Effector memory CD4-positive, alpha-beta T cell (primary cell): ENCODE data around the gene PLEKHM3.

ENCODE experiments used
- DNase-seq, 3 donors: peaks; one replicate each; pipeline ENCODE4 v3.0.0-alpha.2; 2020
- H3K27ac ChIP-seq: 2 replicates; pipeline ENCODE4 v1.7.0; 2013; ENCODE audit warnings: mild to moderate bottlenecking, low read length, moderate library complexity; ENCODE audit not compliant: insufficient read depth, poor library complexity, severe bottlenecking
- H3K27me3 ChIP-seq: replicated peaks from 2 replicates; pipeline ENCODE4 v1.7.0; 2013; ENCODE audit warnings: mild to moderate bottlenecking, low read length; ENCODE audit not compliant: insufficient read depth, control insufficient read depth, poor library complexity, severe bottlenecking
- H3K36me3 ChIP-seq: 2 replicates; pipeline ENCODE4 v1.7.0; 2013; ENCODE audit warnings: mild to moderate bottlenecking, low read length, moderate library complexity; ENCODE audit not compliant: control insufficient read depth, insufficient read depth
- H3K4me1 ChIP-seq: 2 replicates; pipeline ENCODE4 v1.7.0; 2013; ENCODE audit warnings: low read length, mild to moderate bottlenecking; ENCODE audit not compliant: control insufficient read depth, insufficient read depth, poor library complexity, severe bottlenecking
- H3K4me3 ChIP-seq: 2 replicates; pipeline ENCODE4 v1.7.0; 2013; ENCODE audit warnings: low read length, low read depth, mild to moderate bottlenecking; ENCODE audit not compliant: insufficient read depth, poor library complexity, severe bottlenecking
- H3K9me3 ChIP-seq: 2 replicates; pipeline ENCODE4 v1.7.0; 2013; ENCODE audit warnings: mild to moderate bottlenecking, low read length, moderate library complexity; ENCODE audit not compliant: control insufficient read depth

Gene PLEKHM3

DNA sequence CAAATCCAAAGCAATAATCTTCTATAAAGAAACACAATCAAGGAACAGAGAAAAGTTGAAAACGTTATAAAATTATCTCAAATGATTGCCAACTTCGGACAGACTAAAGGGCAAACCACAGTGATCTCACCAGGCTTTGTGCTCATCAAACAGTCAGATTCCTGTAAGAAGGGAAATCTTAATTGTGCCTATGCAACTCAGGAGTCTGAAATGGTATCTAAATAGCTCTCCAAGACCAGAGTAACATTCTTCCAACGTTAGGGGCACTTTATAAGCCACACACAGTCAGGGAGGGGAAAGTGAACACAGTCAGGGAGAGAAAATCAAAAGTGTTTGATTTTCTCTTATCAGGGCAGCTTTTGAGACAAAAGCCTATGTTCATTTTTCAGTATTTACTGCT, 29.4 kb downstream of the PLEKHM3 start:
- Histone ChIP-seq H3K4me3 (no peak overlapping the region), H3K36me3 (peaks cover 11% of the 10 kb centered on the region), H3K4me1 (no peaks in the 10 kb centered on the region), H3K9me3 (no peaks in the 10 kb centered on the region), H3K27ac (no peak overlapping the region), H3K27me3 (no peaks in the 10 kb centered on the region)
- DNase-seq = no peak

DNA sequence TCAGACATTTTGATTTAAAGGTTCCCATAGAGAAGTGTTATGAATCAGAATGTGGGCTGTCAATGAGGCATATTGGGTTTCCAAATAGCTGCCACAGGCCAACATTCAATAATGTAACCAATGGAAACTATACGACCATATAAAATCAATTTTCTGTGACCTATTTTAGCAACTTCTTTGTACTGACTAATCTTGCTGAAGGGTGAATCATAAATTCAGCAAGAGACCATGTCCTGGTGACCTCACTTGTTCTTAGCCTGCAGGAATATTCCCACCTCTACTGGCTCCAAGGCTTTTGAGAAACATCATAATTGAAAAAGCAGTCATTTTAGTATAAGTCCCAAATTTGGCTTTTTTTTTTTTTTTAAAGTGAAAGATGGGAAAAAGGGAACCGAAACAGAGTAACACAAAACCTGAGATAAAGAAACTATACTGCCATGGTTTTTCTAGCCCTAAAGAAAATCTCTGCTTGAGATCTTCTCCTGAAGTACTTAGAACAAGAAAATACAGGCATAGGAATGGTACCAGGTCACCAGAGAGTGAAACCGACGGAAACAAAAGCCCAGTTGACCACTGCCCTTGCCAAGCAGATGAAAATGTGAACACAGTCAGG, 32.1 kb downstream of the PLEKHM3 start:
- no peak overlapping the region for H3K4me3 ChIP-seq
- no peak overlapping the region for H3K27ac ChIP-seq
- no peaks in the 10 kb centered on the region for H3K9me3 ChIP-seq
- no peaks in the 10 kb centered on the region for H3K27me3 ChIP-seq
- H3K36me3 ChIP-seq = no peaks in the 10 kb centered on the region
- no peak for DNase-seq
- no peaks in the 10 kb centered on the region for H3K4me1 ChIP-seq

DNA sequence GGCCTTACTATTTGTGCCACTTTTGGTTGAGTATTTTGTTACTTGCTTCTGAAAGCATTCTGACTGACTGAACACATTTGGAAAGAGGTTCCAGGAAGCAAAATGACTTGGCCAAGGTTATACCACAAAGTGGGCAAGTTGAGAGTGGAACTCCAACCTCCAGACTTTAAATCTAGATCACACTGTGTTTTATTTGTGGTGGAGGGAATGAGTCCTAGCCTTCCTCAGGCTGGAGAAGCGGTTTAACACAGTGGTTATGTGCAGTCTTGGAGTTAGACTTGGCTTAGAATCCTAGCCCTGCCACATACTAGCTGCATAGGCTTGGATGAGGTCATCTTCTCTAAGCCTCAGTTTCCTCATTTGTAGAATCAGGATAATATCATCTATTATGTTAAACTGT, 33.4 kb downstream of the PLEKHM3 start:
- H3K36me3 ChIP-seq = no peaks in the 10 kb centered on the region
- H3K4me3 ChIP-seq = no peak overlapping the region
- no peaks in the 10 kb centered on the region for H3K27me3 ChIP-seq
- no peaks in the 10 kb centered on the region for H3K4me1 ChIP-seq
- no peak for DNase-seq
- H3K9me3 ChIP-seq = no peaks in the 10 kb centered on the region
- no peak overlapping the region for H3K27ac ChIP-seq

DNA sequence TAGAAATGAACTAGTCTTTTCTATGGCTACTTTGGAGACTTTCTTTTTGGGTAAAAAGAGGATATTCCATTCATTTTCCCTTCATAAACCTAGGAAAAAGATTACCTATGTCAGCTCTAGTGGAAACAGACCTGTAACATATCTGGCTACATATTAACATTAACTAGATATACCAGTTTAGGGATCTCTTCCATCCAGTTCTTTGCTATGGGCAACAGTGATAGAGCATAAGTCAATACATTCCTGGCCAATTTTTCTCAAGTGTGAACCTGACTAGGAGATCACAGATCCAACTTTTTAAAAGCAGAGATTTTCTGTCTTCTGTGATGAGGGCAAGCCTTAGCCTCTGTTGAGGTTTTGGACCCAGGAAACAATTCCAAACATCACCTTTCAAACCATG, 34.5 kb downstream of the PLEKHM3 start:
- no peaks in the 10 kb centered on the region for H3K4me1 ChIP-seq
- H3K27me3 ChIP-seq = no peaks in the 10 kb centered on the region
- DNase-seq = no peak
- no peak overlapping the region for H3K4me3 ChIP-seq
- H3K27ac ChIP-seq = no peak overlapping the region
- H3K36me3 ChIP-seq = no peaks in the 10 kb centered on the region
- no peaks in the 10 kb centered on the region for H3K9me3 ChIP-seq

DNA sequence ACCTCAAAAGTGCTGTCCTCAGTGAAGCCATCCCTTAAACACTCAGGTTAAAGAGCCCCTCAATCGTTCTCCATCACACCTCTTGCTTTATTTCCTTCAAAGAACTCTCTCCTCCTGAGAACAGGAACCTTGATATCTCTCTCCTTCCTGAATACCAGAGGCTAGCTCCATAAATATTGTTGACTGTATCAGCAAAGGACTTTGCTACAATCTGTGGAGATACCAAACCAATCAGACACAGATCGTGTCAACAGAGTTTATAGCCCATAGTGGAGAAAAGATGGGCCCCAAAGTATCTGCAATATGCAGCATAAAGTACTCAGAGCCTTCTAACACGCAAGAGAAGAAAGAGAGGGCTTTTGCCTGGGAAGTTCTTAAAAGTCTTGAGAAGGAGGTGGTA, 36.4 kb downstream of the PLEKHM3 start:
- Histone ChIP-seq H3K4me1 (no peaks in the 10 kb centered on the region), H3K27ac (no peak overlapping the region), H3K36me3 (no peaks in the 10 kb centered on the region), H3K4me3 (no peak overlapping the region), H3K27me3 (no peaks in the 10 kb centered on the region), H3K9me3 (no peaks in the 10 kb centered on the region)
- no peak for DNase-seq

DNA sequence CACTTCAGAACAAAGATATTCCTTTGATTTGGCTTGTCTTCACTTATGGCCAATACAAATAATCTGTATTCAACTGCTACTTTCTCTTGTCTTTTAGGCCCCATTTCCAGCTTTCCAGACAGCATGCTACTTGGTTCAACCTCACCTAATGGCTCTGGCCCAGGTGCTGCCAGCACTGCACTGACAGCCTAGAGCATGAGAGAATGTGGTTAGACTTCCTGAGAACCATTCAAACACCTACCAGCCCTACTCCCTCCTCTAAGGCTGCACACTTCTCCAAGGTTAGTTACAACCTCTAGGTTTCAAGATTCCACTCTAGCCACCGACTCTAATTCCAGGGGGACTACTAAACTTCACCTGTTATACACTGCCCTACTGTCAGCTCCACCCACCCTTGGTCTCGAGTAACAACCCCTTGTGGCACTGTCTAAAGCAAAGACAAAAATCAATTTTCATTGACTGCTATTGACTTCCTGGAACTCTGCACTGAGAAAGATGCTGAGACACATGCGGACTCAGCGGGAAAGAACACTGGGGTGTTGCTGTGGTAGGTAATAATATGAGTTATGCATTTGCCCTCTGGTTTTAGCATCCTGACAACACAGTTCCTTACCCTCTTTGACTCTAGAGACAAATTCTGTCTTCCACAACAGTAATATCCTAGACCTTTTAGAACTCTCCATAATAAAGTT, 38.2 kb downstream of the PLEKHM3 start:
- Histone ChIP-seq H3K4me1 (no peaks in the 10 kb centered on the region), H3K27ac (no peak overlapping the region), H3K36me3 (no peaks in the 10 kb centered on the region), H3K9me3 (no peaks in the 10 kb centered on the region), H3K27me3 (no peaks in the 10 kb centered on the region), H3K4me3 (no peak overlapping the region)
- DNase-seq = no peak

DNA sequence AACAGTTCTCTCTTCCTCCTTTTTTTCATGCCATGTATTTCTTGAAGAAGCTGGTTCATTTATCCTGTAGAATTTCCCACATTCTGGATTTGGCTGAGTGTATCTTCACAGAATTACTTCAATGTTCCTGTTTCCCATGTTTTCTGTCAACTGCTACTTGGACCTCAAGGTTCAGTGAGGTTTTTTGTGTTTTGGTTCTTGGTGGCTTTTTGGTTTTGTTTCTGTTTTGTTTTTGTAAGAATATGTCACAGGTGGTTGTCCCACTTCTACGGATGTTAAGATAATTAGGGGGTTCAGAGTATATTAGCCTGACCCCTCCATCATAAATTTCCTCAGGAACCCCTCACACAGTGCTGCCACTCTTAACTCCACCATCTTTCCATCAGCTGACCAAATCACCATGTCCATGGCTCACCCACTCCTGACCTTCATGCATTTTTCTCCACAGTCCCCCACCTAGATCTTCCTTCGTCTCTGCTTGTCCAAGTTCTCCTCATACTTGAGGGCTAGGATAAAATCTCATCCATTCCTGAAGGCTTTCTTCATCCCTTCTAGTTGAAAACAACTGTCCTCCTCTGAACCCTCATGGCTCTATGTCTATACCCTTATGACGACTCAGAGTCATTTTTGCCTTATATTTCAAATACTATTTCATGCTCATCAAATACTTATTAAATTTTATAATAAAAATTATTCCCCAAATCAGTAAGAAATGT, 40.4 kb downstream of the PLEKHM3 start:
- Histone ChIP-seq H3K9me3 (no peaks in the 10 kb centered on the region), H3K27ac (no peak overlapping the region), H3K4me3 (no peak overlapping the region), H3K27me3 (no peaks in the 10 kb centered on the region), H3K36me3 (no peaks in the 10 kb centered on the region), H3K4me1 (no peaks in the 10 kb centered on the region)
- no peak for DNase-seq

DNA sequence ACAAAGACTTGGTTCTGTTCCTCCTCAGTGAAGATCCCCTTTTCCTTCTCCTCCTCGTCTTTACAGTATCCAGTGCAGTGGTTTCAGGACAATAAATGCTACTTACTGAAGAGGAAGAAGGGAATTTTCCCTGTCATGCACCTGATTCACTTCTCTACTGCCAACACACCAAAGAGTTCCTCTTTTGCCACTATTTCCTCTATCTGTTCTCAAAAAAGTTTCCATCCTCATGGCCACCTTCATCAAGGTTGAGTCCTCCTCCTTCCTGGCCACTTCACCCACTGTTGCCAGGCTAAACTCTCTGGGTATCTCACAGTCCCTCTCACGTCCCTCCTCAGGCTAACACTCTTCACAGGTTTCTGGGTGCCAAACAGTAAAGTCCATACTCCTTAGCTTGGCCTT, 41.7 kb downstream of the PLEKHM3 start:
- Histone ChIP-seq H3K4me1 (no peaks in the 10 kb centered on the region), H3K9me3 (no peaks in the 10 kb centered on the region), H3K4me3 (no peak overlapping the region), H3K36me3 (no peaks in the 10 kb centered on the region), H3K27ac (no peak overlapping the region), H3K27me3 (no peaks in the 10 kb centered on the region)
- no peak for DNase-seq

DNA sequence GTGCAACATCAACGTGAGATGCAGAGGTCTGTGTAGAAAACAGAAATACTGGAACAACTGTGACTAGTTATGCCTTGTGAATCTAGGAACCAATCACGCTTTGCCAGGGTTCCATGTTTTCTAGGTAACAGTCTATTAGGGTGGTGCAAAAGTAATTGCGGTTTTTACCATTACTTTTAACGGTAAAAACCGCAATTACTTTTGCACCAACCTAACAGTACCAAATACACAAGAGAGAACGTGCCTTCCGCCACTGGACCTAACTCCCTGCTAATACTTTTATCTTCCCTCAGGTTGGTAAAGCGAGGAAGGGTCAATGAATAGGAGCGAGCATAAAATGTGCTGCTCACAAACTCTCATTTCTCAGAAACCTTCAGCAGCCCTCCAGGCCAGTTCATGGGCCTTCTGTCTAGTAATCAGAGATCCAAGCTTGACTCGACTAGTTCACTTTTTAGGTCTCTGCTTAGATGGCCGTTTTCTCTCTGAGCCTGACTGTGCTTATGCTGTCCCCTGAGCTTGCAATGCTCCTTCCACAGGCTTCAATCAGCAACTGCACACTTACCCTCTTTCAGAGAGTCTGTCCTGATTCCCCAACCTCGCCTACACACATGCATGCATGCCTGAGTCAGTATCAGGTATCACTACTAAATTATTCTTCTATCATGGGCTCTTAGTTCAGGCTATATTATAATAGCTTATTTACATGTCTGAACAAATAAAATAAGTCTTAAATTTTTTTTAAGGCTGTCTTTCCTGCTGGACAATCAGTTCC, 47.0 kb downstream of the PLEKHM3 start:
- H3K9me3 ChIP-seq = no peaks in the 10 kb centered on the region
- H3K27ac ChIP-seq = no peak overlapping the region
- DNase-seq = no peak
- no peak overlapping the region for H3K4me3 ChIP-seq
- H3K27me3 ChIP-seq = no peaks in the 10 kb centered on the region
- no peaks in the 10 kb centered on the region for H3K4me1 ChIP-seq
- H3K36me3 ChIP-seq = peaks cover 3% of the 10 kb centered on the region

DNA sequence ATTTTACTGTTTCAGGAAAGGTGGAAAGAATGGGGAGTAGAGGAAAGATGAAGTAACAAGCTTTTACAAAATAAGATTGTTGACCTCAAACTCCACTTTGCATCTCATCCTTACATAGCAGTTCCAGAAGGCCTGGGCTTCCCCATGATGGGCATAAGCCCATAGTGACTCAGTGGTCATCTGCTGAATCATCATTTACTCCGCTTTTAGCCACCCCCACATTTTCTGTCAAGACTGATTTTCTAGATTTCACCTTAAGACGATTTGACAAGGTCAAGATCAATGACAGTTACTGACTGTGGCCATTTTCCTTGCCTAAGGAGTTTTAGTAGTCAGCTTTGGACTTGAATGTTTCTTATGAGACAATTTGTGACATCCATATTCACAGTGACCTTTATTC, 49.4 kb downstream of the PLEKHM3 start:
- DNase-seq = no peak
- H3K27me3 ChIP-seq = no peaks in the 10 kb centered on the region
- H3K27ac ChIP-seq = no peak overlapping the region
- no peaks in the 10 kb centered on the region for H3K4me1 ChIP-seq
- no peak overlapping the region for H3K4me3 ChIP-seq
- H3K9me3 ChIP-seq = no peaks in the 10 kb centered on the region
- peaks cover 3% of the 10 kb centered on the region for H3K36me3 ChIP-seq
